ENCODE results near the gene CNTNAP5. TPM values are rescaled to one million over a fixed set of nuclear protein-coding genes. Genes with fewer than 3 reads are reported as not detected.

The CNTNAP5 gene
- total and polyA plus RNA-seq, 2 donors (not counting 3 experiments of a cell fraction or from before 2014, with no cell fraction given) = not detected

- DNase-seq (ENCODE audit: low read depth, low spot score) (no peak), FAIRE-seq (no peak)
- Histone ChIP-seq H3K79me2 (ENCODE audit: control insufficient read depth, insufficient read depth, low read length) (no peaks in the 10 kb centered on the region), H3K4me2 (ENCODE audit: insufficient read depth, low read length) (no peak overlapping the region), H3K4me3 (replicated peaks in 1 of 3; ENCODE audit: insufficient read depth in 1 of 3, low read depth in 1 of 3, low read length in 3 of 3) (no peak overlapping the region), H3K9me3 (replicated peaks; ENCODE audit: control insufficient read depth, insufficient read depth, low read length) (peaks cover 1% of the 10 kb centered on the region), H3K27me3 (ENCODE audit: control insufficient read depth in 2 of 2, insufficient read depth in 2 of 2, low read length in 2 of 2) (no peaks in the 10 kb centered on the region), H3K27ac (ENCODE audit: insufficient read depth, low read depth, low read length) (no peak overlapping the region), H4K20me1 (replicated peaks; ENCODE audit: control insufficient read depth, extremely low read depth, insufficient read depth, low read length) (no peaks in the 10 kb centered on the region), H3K36me3 (ENCODE audit: control insufficient read depth in 2 of 2, extremely low read depth in 1 of 2, insufficient read depth in 2 of 2, low read length in 2 of 2) (no peaks in the 10 kb centered on the region), H3K9ac (replicated peaks; ENCODE audit: extremely low read depth, insufficient read depth, low read length) (no peak overlapping the region), H3K9me1 (replicated peaks; ENCODE audit: control insufficient read depth, extremely low read depth, insufficient read depth, low read length) (no peaks in the 10 kb centered on the region), H2AFZ (ENCODE audit: low read depth, low read length) (no peak overlapping the region), H3K4me1 (ENCODE audit: control insufficient read depth, extremely low read depth, insufficient read depth, low read length) (no peaks in the 10 kb centered on the region)
- POLR2A ChIA-PET = no interaction called here
- no TSS peak for BruUV-seq (replicated peaks)
- TF ChIP-seq GATA2 (IDR thresholded peaks at IDR 0.05; ENCODE audit: insufficient read depth, insufficient read length, low read depth, low read length) = no peak
- TF ChIP-seq FOS (IDR thresholded peaks at IDR 0.05; ENCODE audit: borderline replicate concordance, insufficient read depth, low read length) = no peak
- no peak for TF ChIP-seq MAX (IDR thresholded peaks at IDR 0.05; ENCODE audit: insufficient read depth, insufficient read length)
- no peak for TF ChIP-seq POLR2A (IDR thresholded peaks at IDR 0.05; ENCODE audit: low read depth, low read length)
- no peak for TF ChIP-seq POLR2AphosphoS5 (IDR thresholded peaks at IDR 0.05; ENCODE audit: insufficient read depth, low read depth, low read length)
- TF ChIP-seq JUN (IDR thresholded peaks at IDR 0.05; ENCODE audit: borderline replicate concordance, insufficient read depth, insufficient read length, low read depth) = no peak
- no peak for TF ChIP-seq EZH2 (IDR thresholded peaks at IDR 0.05; ENCODE audit: borderline replicate concordance, low read depth, low read length, severe bottlenecking)
- no peak for TF ChIP-seq CTCF (IDR thresholded peaks at IDR 0.05; ENCODE audit: extremely low read depth in 1 of 2, insufficient read depth in 1 of 2, low read depth in 1 of 2, low read length in 2 of 2)
- TF ChIP-seq MYC (IDR thresholded peaks at IDR 0.05; ENCODE audit: low read depth, low read length) = no peak
- dilution Hi-C loops (cut with MboI; ENCODE audit: extremely low pct_ligation_motif_present, low sequenced_read_pairs) = no loop called here
- CTCF ChIA-PET = no interaction called here
- intact Hi-C loops (cut with micrococcal nuclease) = no loop called here
Measured at GRCh38 chr2:124310671-124311070, 285.6 kb downstream of the CNTNAP5 start.

All from endothelial cell of umbilical vein (primary cell).